DMS53 (cell line): ENCODE data around the gene TTC9C.

Experiments
- DNase-seq: peaks from one replicate; lab custom pipeline; 2025; lab: John Stamatoyannopoulos, UW

Gene TTC9C

GRCh38 chr11:62752177-62752785 is 24.0 kb downstream of the TTC9C start:
- no peak for DNase-seq

- DNase-seq: no peak
Measured at GRCh38 chr11:62752994-62753735, 24.9 kb downstream of the TTC9C start.

GRCh38 chr11:62753736-62754603 is 25.7 kb downstream of the TTC9C start, which contains the start of gene ZBTB3:
TSS of gene ZBTB3 (minus strand) at chr11:62754160. CDS start at chr11:62753664, 496 bp downstream.
- DNase-seq: peak; percentile 100

- DNase-seq: no peak
Measured at GRCh38 chr11:62755086-62755615, 26.9 kb downstream of the TTC9C start.

GRCh38 chr11:62757846-62758788 is 29.8 kb downstream of the TTC9C start:
- DNase-seq: no peak

- DNase-seq: peak; percentile 46
Measured at GRCh38 chr11:62760867-62761227, 32.6 kb downstream of the TTC9C start.

GRCh38 chr11:62770778-62771143 is 42.5 kb downstream of the TTC9C start:
- peak; percentile 85 for DNase-seq

- DNase-seq: peak; percentile 99
Measured at GRCh38 chr11:62771144-62772021, 43.1 kb downstream of the TTC9C start, which contains the start of gene TAF6L. TSS of gene TAF6L (plus strand) at chr11:62771396. CDS start at chr11:62775784, 4,388 bp downstream.

GRCh38 chr11:62774407-62774806 is 46.1 kb downstream of the TTC9C start:
- DNase-seq: no peak

GRCh38 chr11:62775646-62776045 is 47.4 kb downstream of the TTC9C start:
- no peak for DNase-seq

GRCh38 chr11:62777389-62777788 is 49.1 kb downstream of the TTC9C start:
- no peak for DNase-seq

GRCh38 chr11:62778441-62778840 is 50.2 kb downstream of the TTC9C start:
- DNase-seq: peak; percentile 18

- no peak for DNase-seq
Measured at GRCh38 chr11:62782753-62783152, 54.5 kb downstream of the TTC9C start.

- DNase-seq: peak; percentile 93
Measured at GRCh38 chr11:62786318-62787004, 58.2 kb downstream of the TTC9C start.

- peak; percentile 99 for DNase-seq
Measured at GRCh38 chr11:62787005-62787759, 58.9 kb downstream of the TTC9C start, which contains the start of gene TMEM179B. TSS of gene TMEM179B (plus strand) at chr11:62787402. CDS start at chr11:62787432, 30 bp downstream.
